ENCODE results near the gene GSTO2. TPM values are rescaled to one million over a fixed set of nuclear protein-coding genes. Genes with fewer than 3 reads are reported as not detected.

Gene GSTO2
- total RNA-seq, 2 experiments from 2014 or later, result 1.8 to 2.7 TPM

DNA sequence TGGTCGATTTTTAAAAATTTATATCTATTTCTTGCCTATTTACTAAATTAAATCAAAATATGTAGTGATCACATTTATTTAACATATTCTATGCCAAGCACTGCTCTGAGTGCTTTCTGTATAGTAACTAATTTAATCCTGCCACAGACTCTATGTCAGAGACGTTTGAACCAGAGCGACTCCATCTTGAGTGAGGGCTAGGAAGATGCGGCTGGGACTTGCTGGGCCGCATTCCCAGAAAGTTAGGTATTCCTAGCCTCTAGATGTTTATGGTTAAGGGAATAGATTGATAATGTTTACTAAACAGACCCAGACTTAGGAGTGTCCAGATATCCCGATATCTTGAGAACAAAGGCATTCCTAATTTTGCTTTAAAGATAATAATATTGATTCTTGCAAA lies 17.5 kb upstream of the GSTO2 start:
- DNase-seq, result no peak
- Mint-ChIP-seq H3K27ac (no peak overlapping the region), H3K36me3 (ENCODE audit: low read depth) (peaks cover 12% of the 10 kb centered on the region), H3K4me3 (no peak overlapping the region), H3K27me3 (peaks cover 4% of the 10 kb centered on the region), H3K9me3 (no peaks in the 10 kb centered on the region), H3K4me1 (ENCODE audit: low read depth) (peaks cover 37% of the 10 kb centered on the region)
- POLR2A ChIA-PET, result no interaction called here
- TF ChIP-seq, protein P1, sequence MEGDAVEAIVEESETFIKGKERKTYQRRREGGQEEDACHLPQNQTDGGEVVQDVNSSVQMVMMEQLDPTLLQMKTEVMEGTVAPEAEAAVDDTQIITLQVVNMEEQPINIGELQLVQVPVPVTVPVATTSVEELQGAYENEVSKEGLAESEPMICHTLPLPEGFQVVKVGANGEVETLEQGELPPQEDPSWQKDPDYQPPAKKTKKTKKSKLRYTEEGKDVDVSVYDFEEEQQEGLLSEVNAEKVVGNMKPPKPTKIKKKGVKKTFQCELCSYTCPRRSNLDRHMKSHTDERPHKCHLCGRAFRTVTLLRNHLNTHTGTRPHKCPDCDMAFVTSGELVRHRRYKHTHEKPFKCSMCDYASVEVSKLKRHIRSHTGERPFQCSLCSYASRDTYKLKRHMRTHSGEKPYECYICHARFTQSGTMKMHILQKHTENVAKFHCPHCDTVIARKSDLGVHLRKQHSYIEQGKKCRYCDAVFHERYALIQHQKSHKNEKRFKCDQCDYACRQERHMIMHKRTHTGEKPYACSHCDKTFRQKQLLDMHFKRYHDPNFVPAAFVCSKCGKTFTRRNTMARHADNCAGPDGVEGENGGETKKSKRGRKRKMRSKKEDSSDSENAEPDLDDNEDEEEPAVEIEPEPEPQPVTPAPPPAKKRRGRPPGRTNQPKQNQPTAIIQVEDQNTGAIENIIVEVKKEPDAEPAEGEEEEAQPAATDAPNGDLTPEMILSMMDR (IDR thresholded peaks at IDR 0.05), result no peak
- CTCF ChIA-PET, result no interaction called here
- intact Hi-C loops (cut with micrococcal nuclease), result no loop called here
- no peak for ATAC-seq

DNA sequence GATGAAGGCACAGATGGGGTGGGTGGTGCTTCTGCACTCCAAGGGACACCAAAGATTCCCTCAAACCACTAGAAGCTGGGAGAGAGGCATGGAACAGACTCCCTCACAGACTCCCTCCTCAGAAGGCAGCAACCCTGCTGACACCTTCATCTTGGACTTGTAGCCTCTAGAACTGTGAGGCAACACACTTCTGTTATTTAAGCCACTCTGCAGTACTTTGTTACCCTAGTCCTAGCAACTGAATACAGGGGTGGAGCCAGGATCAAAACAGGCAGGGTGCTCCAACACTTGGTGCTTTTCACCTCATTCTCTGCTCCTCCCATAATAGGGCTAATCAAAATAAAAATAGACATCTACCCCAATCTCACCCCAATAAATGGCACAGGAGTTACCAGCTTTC lies 16.6 kb upstream of the GSTO2 start:
- ChIA-PET CTCF (interaction anchor here (1.0 to 3.7 kb wide), 2 partner anchors 12 to 131 kb away, joined by 3 to 19 read pairs; partner anchors contain the start of gene SFR1), POLR2A (interaction anchor here (8.0 kb wide), 1 partner anchor 14 kb away, joined by 74 read pairs; the partner anchor contains the start of gene GSTO2)
- ATAC-seq (no peak), DNase-seq (no peak)
- Mint-ChIP-seq H3K4me1 (ENCODE audit: low read depth) (peaks cover 35% of the 10 kb centered on the region), H3K4me3 (no peak overlapping the region), H3K36me3 (ENCODE audit: low read depth) (peaks cover 19% of the 10 kb centered on the region), H3K9me3 (no peaks in the 10 kb centered on the region), H3K27me3 (peaks cover 4% of the 10 kb centered on the region), H3K27ac (no peak overlapping the region)
- TF ChIP-seq, protein P1 (IDR thresholded peaks at IDR 0.05), result no peak
- intact Hi-C loops (cut with micrococcal nuclease), result no loop called here

DNA sequence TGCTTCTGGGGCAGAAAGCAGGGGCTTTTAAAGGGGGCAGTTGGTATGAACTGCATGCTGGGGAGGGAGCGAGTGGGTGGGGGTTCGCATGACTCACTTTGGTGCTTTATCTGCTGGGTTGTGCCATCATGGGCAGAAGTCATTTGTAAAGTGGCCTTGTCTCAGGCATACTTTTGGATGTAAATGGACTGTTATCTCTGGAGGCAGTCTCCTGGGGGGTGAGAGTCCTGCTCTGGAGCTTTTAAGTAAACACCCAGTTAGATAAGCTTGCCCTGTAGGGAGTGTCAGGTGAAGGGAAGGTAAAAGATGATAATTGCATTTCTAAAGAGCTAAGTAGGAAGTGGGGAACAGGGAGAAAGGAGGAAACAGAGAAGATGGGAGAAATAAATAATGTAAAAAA lies 15.9 kb upstream of the GSTO2 start:
- ChIA-PET POLR2A (interaction anchor here (8.0 kb wide), 1 partner anchor 13 kb away, joined by 74 read pairs; the partner anchor contains the start of gene GSTO2), CTCF (interaction anchor here (1.0 to 4.0 kb wide), 5 partner anchors 11 to 132 kb away, joined by 3 to 36 read pairs (median 5); partner anchors contain the start of gene SFR1)
- ATAC-seq (peak; percentile 19), DNase-seq (peak; percentile 50)
- Mint-ChIP-seq H3K36me3 (ENCODE audit: low read depth) (peaks cover 23% of the 10 kb centered on the region), H3K9me3 (no peaks in the 10 kb centered on the region), H3K27ac (peak overlapping the region; percentile 40), H3K4me1 (ENCODE audit: low read depth) (peaks cover 35% of the 10 kb centered on the region), H3K4me3 (peak overlapping the region; percentile 22), H3K27me3 (peaks cover 4% of the 10 kb centered on the region)
- intact Hi-C loops (cut with micrococcal nuclease), result no loop called here
- TF ChIP-seq, protein P1 (IDR thresholded peaks at IDR 0.05), result no peak

DNA sequence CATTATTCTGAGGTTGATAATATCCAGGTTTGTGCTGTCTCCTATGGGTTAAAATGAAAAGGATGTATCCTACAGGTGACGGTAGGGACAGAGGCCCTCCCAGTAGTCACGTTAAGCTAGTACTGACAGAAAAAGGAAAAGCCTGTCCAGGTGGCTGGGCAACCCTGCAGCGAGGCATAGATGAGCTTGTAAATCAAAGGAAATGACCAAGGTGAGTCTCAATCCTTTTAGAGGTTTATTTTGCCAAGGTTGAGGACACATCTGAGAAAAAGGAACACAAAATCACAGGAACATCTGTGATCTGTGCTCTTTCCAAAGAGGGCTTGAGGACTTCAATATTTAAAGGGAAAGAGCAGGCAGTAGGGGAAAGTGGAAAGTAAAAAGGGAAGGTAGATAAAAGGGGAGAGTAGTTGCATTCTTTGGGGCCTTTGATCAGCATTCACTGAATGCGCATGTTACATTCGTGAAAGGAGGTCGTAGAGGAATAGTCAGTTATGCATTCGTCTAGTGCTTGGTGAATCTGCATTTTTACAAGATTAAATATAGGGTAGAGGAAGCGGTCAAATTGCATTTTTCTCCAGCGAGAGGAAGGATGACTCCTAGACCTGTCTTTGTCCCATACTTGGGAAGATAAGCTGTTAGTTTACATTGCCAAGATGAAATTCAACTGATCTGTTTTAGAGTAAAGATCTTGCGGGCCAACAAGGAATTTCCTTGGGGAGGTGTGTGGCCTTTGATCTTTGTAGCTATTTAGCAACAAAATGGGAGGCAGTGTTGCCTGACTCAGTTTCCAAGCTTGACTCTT lies 15.2 kb upstream of the GSTO2 start:
- ChIA-PET CTCF (interaction anchor here (0.6 to 4.0 kb wide), 8 partner anchors 11 to 366 kb away, joined by 3 to 36 read pairs (median 4); no protein-coding TSS in a partner anchor), POLR2A (interaction anchor here (1.6 to 8.0 kb wide), 5 partner anchors 12 to 133 kb away, joined by 5 to 74 read pairs (median 7); partner anchors contain the start of genes CFAP43, GSTO2, ITPRIP and SFR1)
- peak overlapping the region; percentile 96 for H3K27ac Mint-ChIP-seq
- DNase-seq (no peak), ATAC-seq (no peak)
- peaks cover 39% of the 10 kb centered on the region for H3K4me1 Mint-ChIP-seq (ENCODE audit: low read depth)
- H3K4me3 Mint-ChIP-seq, result peak overlapping the region; percentile 86
- TF ChIP-seq, protein P1 (IDR thresholded peaks at IDR 0.05), result no peak
- peaks cover 4% of the 10 kb centered on the region for H3K27me3 Mint-ChIP-seq
- intact Hi-C loops (cut with micrococcal nuclease), result loop anchor here (2.0 kb wide), 1 partner anchor 15 kb away; the partner anchor contains the start of gene GSTO2
- peaks cover 29% of the 10 kb centered on the region for H3K36me3 Mint-ChIP-seq (ENCODE audit: low read depth)
- no peaks in the 10 kb centered on the region for H3K9me3 Mint-ChIP-seq

Measured in activated CD8-positive, alpha-beta T cell treated with anti-CD3 and anti-CD28 coated beads for 36 hours (primary cell).